ENCODE measurements around the gene PTPRN2.

GRCh38 chr7:157610671-157611295, 976.8 kb downstream of the PTPRN2 start:
- TF ChIP-seq, protein P1, sequence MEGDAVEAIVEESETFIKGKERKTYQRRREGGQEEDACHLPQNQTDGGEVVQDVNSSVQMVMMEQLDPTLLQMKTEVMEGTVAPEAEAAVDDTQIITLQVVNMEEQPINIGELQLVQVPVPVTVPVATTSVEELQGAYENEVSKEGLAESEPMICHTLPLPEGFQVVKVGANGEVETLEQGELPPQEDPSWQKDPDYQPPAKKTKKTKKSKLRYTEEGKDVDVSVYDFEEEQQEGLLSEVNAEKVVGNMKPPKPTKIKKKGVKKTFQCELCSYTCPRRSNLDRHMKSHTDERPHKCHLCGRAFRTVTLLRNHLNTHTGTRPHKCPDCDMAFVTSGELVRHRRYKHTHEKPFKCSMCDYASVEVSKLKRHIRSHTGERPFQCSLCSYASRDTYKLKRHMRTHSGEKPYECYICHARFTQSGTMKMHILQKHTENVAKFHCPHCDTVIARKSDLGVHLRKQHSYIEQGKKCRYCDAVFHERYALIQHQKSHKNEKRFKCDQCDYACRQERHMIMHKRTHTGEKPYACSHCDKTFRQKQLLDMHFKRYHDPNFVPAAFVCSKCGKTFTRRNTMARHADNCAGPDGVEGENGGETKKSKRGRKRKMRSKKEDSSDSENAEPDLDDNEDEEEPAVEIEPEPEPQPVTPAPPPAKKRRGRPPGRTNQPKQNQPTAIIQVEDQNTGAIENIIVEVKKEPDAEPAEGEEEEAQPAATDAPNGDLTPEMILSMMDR (IDR thresholded peaks at IDR 0.05; ENCODE audit: extremely low read depth in 1 of 2, insufficient read depth in 1 of 2, low read depth in 1 of 2, low read length in 2 of 2) = no peak
- TF ChIP-seq POLR2A (IDR thresholded peaks at IDR 0.05; ENCODE audit: low read depth, low read length) (no peak), POLR2AphosphoS5 (IDR thresholded peaks at IDR 0.05; ENCODE audit: insufficient read depth, low read depth, low read length) (no peak), EZH2 (IDR thresholded peaks at IDR 0.05; ENCODE audit: borderline replicate concordance, low read depth, low read length, severe bottlenecking) (no peak), MYC (IDR thresholded peaks at IDR 0.05; ENCODE audit: low read depth, low read length) (no peak), JUN (IDR thresholded peaks at IDR 0.05; ENCODE audit: borderline replicate concordance, insufficient read depth, insufficient read length, low read depth) (no peak), GATA2 (IDR thresholded peaks at IDR 0.05; ENCODE audit: insufficient read depth, insufficient read length, low read depth, low read length) (no peak), FOS (IDR thresholded peaks at IDR 0.05; ENCODE audit: borderline replicate concordance, insufficient read depth, low read length) (no peak)
- TF ChIP-seq, protein P2, sequence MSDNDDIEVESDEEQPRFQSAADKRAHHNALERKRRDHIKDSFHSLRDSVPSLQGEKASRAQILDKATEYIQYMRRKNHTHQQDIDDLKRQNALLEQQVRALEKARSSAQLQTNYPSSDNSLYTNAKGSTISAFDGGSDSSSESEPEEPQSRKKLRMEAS (IDR thresholded peaks at IDR 0.05; ENCODE audit: insufficient read depth, insufficient read length) = no peak

All from endothelial cell of umbilical vein (primary cell).